Osteocyte (in vitro differentiated cells): ENCODE data around the gene MAP3K12. TPM values are rescaled to one million over a fixed set of nuclear protein-coding genes. Genes with fewer than 3 reads are reported as not detected.

ENCODE experiments used
- DNase-seq: peaks from one replicate; pipeline ENCODE4 v3.0.0; 2021; ENCODE audit warnings: mixed read lengths; ENCODE audit not compliant: unreplicated experiment; ENCODE audit errors: extremely low spot score
- H3K27ac Mint-ChIP-seq: one replicate; pipeline ENCODE4 v1.8.0; 2021; ENCODE audit warnings: mild to moderate bottlenecking, mixed read lengths; ENCODE audit not compliant: unreplicated experiment
- H3K27me3 Mint-ChIP-seq: one replicate; pipeline ENCODE4 v1.8.0; 2021; ENCODE audit warnings: mixed read lengths; ENCODE audit not compliant: unreplicated experiment
- H3K36me3 Mint-ChIP-seq: one replicate; pipeline ENCODE4 v1.8.0; 2021; ENCODE audit warnings: mixed read lengths; ENCODE audit not compliant: unreplicated experiment
- H3K4me1 Mint-ChIP-seq: one replicate; pipeline ENCODE4 v1.8.0; 2021; ENCODE audit warnings: mixed read lengths; ENCODE audit not compliant: unreplicated experiment
- H3K4me3 Mint-ChIP-seq: one replicate; pipeline ENCODE4 v1.8.0; 2021; ENCODE audit warnings: mild to moderate bottlenecking, moderate library complexity, mixed read lengths; ENCODE audit not compliant: unreplicated experiment
- H3K9me3 Mint-ChIP-seq: one replicate; pipeline ENCODE4 v1.8.0; 2021; ENCODE audit warnings: mixed read lengths; ENCODE audit not compliant: unreplicated experiment
- total RNA-seq: library from RNA; stranded (reverse); gene quantifications from 2 replicates; pipeline ENCODE4 v1.2.1, GENCODE V29; 2021
- TF ChIP-seq, protein P1 (sequence below): fragments of 200-600 bp; sonication (generic); IDR thresholded peaks from 2 replicates; pipeline ENCODE4 v1.5.0; 2021; ENCODE audit warnings: antibody characterized with exemption, mild to moderate bottlenecking, moderate library complexity

Gene MAP3K12
- total RNA-seq, 1 donor from 2014 or later, result 51.8 TPM

DNA sequence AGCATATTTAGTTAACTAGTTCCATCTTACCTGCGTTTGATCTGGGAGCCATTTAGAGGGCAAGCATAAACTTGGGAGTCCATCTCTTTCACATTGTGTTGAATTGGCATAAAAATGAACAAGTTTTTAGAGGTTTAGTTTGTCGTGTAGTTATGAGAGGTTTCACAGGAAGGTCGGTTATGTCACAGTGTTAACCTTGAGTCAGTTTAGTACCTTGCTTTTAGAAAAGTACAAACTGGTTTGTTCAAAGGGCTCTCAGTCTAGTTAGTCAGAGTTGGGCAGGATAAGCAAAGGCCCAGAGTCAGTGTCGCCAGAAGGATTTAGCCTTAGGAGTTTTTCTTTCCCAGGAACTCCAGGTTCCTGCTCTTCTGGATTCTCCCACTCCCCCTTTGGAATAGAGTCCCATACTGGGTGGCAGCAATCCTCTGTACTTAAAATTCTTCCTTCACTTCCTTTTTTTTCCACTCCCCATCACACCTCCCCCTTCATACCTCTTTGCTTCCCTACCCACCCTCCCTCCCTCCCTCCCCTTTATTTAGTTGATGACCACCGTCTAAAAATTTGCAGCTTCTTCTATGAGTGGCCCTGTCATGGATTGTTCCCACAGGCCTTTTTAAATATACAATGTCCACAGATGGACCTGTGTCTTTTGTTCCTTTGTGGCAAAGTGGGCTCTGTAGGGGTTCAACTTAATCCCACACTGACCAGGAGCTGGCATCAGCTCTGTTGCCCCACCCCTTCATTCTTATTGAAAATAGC lies 35.3 kb downstream of the MAP3K12 start:
- Mint-ChIP-seq H3K36me3 (peaks cover 81% of the 10 kb centered on the region), H3K27me3 (no peaks in the 10 kb centered on the region), H3K27ac (peak overlapping the region; percentile 45), H3K4me1 (peaks cover 8% of the 10 kb centered on the region), H3K4me3 (no peak overlapping the region), H3K9me3 (no peaks in the 10 kb centered on the region)
- DNase-seq, result no peak
- TF ChIP-seq, protein P1, sequence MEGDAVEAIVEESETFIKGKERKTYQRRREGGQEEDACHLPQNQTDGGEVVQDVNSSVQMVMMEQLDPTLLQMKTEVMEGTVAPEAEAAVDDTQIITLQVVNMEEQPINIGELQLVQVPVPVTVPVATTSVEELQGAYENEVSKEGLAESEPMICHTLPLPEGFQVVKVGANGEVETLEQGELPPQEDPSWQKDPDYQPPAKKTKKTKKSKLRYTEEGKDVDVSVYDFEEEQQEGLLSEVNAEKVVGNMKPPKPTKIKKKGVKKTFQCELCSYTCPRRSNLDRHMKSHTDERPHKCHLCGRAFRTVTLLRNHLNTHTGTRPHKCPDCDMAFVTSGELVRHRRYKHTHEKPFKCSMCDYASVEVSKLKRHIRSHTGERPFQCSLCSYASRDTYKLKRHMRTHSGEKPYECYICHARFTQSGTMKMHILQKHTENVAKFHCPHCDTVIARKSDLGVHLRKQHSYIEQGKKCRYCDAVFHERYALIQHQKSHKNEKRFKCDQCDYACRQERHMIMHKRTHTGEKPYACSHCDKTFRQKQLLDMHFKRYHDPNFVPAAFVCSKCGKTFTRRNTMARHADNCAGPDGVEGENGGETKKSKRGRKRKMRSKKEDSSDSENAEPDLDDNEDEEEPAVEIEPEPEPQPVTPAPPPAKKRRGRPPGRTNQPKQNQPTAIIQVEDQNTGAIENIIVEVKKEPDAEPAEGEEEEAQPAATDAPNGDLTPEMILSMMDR, result no peak

DNA sequence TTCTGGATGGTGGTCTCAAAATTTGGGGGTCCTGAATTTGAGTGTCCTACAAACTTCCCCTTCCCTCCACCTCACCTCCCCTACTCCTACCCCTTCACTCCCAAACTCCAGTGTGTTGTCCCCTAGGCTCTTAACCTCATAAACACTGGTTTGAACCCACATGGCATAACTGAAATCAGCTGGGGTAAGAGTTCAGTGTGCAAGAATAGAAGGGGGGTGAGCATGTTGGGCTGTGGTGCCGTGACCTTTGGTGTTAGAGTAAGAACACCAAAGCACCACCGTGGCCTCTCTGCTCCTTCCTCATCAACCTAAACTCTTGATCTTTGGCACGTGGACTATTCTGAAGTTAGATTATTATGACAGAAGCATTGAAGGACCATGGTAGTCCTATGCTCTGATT lies 36.3 kb downstream of the MAP3K12 start:
- Mint-ChIP-seq H3K4me1 (peaks cover 8% of the 10 kb centered on the region), H3K4me3 (no peak overlapping the region), H3K27me3 (no peaks in the 10 kb centered on the region), H3K9me3 (no peaks in the 10 kb centered on the region), H3K36me3 (peaks cover 80% of the 10 kb centered on the region), H3K27ac (no peak overlapping the region)
- TF ChIP-seq, protein P1, result no peak
- DNase-seq, result no peak

DNA sequence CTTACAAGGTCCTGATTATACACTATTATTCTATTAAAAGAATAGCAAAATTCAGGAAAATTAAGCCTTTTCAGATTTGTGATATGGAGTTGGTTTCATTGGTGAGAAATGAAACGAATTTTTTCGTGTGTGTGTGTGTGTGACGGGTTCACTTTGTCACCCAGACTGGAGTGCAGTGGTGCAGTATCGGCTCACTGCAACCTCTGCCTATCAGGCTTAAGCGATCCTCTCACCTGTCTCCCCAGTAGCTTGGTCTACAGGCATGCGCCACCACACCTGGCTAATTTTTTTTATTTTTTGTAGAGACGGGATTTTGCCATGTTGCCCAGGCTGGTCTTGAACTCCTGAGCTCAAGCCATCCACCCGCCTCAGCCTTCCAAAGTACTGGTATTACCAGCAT lies 37.7 kb downstream of the MAP3K12 start:
- Mint-ChIP-seq H3K36me3 (peaks cover 72% of the 10 kb centered on the region), H3K27me3 (no peaks in the 10 kb centered on the region), H3K4me3 (no peak overlapping the region), H3K27ac (no peak overlapping the region), H3K9me3 (no peaks in the 10 kb centered on the region), H3K4me1 (peaks cover 8% of the 10 kb centered on the region)
- TF ChIP-seq, protein P1, result no peak
- no peak for DNase-seq

DNA sequence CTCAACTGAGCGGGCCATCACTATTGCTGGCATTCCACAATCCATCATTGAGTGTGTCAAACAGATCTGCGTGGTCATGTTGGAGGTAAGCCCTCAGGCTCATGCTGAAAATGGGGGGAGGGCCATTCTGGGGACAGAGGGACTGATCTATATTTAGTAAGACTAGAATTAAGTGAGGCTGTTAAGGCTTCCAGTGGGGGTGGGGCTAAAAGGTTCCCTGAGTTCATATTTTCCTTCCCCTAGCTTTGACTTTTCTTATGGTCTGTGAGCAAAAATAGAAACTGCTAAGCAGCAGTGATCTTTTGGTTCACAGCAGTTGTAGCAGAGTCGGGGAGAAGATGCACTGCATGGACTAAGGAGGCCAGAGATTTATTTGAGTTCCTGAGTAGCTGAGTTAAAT lies 38.2 kb downstream of the MAP3K12 start:
- DNase-seq, result no peak
- Mint-ChIP-seq H3K27me3 (no peaks in the 10 kb centered on the region), H3K27ac (no peak overlapping the region), H3K36me3 (peaks cover 70% of the 10 kb centered on the region), H3K4me3 (no peak overlapping the region), H3K4me1 (peaks cover 8% of the 10 kb centered on the region), H3K9me3 (no peaks in the 10 kb centered on the region)
- TF ChIP-seq, protein P1, result no peak

DNA sequence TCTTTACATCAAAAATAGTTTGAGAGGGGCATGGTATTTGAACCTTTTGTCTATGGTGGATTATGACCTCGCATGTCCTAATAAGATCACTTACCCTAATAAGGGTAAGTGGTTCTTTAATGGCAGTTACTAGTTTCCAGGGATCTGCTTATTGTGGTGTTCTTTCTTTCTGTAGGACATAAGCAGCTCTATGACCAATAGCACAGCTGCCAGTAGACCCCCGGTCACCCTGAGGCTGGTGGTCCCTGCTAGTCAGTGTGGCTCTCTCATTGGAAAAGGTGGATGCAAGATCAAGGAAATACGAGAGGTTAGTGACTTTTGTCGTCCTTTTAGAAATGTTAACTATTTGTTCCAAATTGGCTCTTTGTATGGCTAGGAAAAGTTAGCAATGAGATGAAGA lies 40.2 kb downstream of the MAP3K12 start:
- H3K4me3 Mint-ChIP-seq, result no peak overlapping the region
- H3K4me1 Mint-ChIP-seq, result peaks cover 16% of the 10 kb centered on the region

More for the DNA sequence above, 40.2 kb downstream of the MAP3K12 start:
- TF ChIP-seq, protein P1, result no peak
- Mint-ChIP-seq H3K9me3 (no peaks in the 10 kb centered on the region), H3K27ac (peak overlapping the region; percentile 47), H3K36me3 (peaks cover 73% of the 10 kb centered on the region), H3K27me3 (no peaks in the 10 kb centered on the region)
- no peak for DNase-seq
